ENCODE data around the gene NRN1L. TPM values are rescaled to one million over a fixed set of nuclear protein-coding genes. Genes with fewer than 3 reads are reported as not detected.

The NRN1L gene
- total and polyA plus RNA-seq, 4 donors = 1.5 to 3.2 (median 2.1) TPM; not detected in 1

- 86 to 93% methylated on average over 10 of the region's 10 CpGs for WGBS, 2 donors
- DNase-seq = no peak
- H3K4me1 ChIP-seq (ENCODE audit: control insufficient read depth in 1 of 2, insufficient read depth in 2 of 2, low read length in 2 of 2) = no peaks in the 10 kb centered on the region
- H3K36me3 ChIP-seq (ENCODE audit: control insufficient read depth in 1 of 2, insufficient read depth in 2 of 2, low read length in 1 of 2) = peaks cover 0 to 2% of the 10 kb centered on the region in 2 donors
- H3K4me3 ChIP-seq (ENCODE audit: low read length in 2 of 2) = no peak overlapping the region
- no peaks in the 10 kb centered on the region for H3K9me3 ChIP-seq (ENCODE audit: control insufficient read depth, low read length)
- H3K27ac ChIP-seq (ENCODE audit: low read depth in 1 of 2, low read length in 2 of 2) = no peak overlapping the region
- H3K27me3 ChIP-seq (ENCODE audit: control insufficient read depth in 1 of 2, insufficient read depth in 2 of 2, low read length in 1 of 2) = no peaks in the 10 kb centered on the region
- no peak for ATAC-seq (ENCODE audit: low FRiP score)
- intact Hi-C loops (cut with DNase I) = no loop called here
Observed at GRCh38 chr16:67924140-67924906, 39.6 kb downstream of the NRN1L start.

GRCh38 chr16:67926181-67926750, 41.6 kb downstream of the NRN1L start:
- DNase-seq (peak in 1 of 2 donors; percentile 72), ATAC-seq (ENCODE audit: low FRiP score) (no peak)
- H3K4me3 ChIP-seq (ENCODE audit: low read length in 2 of 2) = no peak overlapping the region
- H3K36me3 ChIP-seq (ENCODE audit: control insufficient read depth in 1 of 2, insufficient read depth in 2 of 2, low read length in 1 of 2) = peaks cover 0 to 2% of the 10 kb centered on the region in 2 donors
- 9 to 10% methylated on average over 13 of the region's 13 CpGs for WGBS, 2 donors
- no peaks in the 10 kb centered on the region for H3K9me3 ChIP-seq (ENCODE audit: control insufficient read depth, low read length)
- intact Hi-C loops (cut with DNase I) = no loop called here
- H3K27ac ChIP-seq (ENCODE audit: low read depth in 1 of 2, low read length in 2 of 2) = peak overlapping the region in 1 of 2 donors; percentile 41
- H3K27me3 ChIP-seq (ENCODE audit: control insufficient read depth in 1 of 2, insufficient read depth in 2 of 2, low read length in 1 of 2) = no peaks in the 10 kb centered on the region
- no peaks in the 10 kb centered on the region for H3K4me1 ChIP-seq (ENCODE audit: control insufficient read depth in 1 of 2, insufficient read depth in 2 of 2, low read length in 2 of 2)

DNA sequence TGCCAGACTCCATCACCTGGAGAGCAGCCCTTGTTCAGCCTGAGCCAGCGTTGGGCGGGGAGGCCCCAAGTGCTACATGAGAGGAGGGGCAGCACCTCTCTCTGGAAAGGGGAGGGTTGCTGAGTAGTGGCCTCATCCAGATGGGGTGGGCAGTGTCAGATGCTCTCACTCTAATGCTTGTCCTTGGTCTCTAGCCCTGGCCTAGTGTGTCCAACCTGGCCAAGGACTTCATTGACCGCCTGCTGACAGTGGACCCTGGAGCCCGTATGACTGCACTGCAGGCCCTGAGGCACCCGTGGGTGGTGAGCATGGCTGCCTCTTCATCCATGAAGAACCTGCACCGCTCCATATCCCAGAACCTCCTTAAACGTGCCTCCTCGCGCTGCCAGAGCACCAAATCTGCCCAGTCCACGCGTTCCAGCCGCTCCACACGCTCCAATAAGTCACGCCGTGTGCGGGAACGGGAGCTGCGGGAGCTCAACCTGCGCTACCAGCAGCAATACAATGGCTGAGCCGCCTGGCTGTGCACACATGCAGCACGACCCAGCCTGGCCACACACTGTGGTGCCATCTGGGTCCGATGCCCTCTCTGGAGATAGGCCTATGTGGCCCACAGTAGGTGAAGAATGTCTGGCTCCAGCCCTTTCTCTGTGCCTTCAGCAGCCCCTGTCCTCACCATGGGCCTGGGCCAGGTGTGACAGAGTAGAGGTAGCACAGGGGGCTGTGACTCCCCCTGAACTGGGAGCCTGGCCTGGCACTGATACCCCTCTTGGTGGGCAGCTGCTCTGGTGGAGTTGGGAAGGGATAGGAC, 42.7 kb downstream of the NRN1L start:
- peaks cover 0 to 2% of the 10 kb centered on the region in 2 donors for H3K36me3 ChIP-seq (ENCODE audit: control insufficient read depth in 1 of 2, insufficient read depth in 2 of 2, low read length in 1 of 2)
- peak in 1 of 2 donors; percentile 70 for DNase-seq
- no peaks in the 10 kb centered on the region for H3K4me1 ChIP-seq (ENCODE audit: control insufficient read depth in 1 of 2, insufficient read depth in 2 of 2, low read length in 2 of 2)
- 90 to 92% methylated on average over 22 of the region's 22 CpGs for WGBS, 2 donors
- no peaks in the 10 kb centered on the region for H3K27me3 ChIP-seq (ENCODE audit: control insufficient read depth in 1 of 2, insufficient read depth in 2 of 2, low read length in 1 of 2)
- intact Hi-C loops (cut with DNase I) = loop anchor here in 1 of 2 donors (1.0 kb wide), 1 partner anchor 43 kb away; the partner anchor contains the start of gene NRN1L
- no peaks in the 10 kb centered on the region for H3K9me3 ChIP-seq (ENCODE audit: control insufficient read depth, low read length)
- H3K27ac ChIP-seq (ENCODE audit: low read depth in 1 of 2, low read length in 2 of 2) = no peak overlapping the region
- no peak for ATAC-seq (ENCODE audit: low FRiP score)
- no peak overlapping the region for H3K4me3 ChIP-seq (ENCODE audit: low read length in 2 of 2)

DNA sequence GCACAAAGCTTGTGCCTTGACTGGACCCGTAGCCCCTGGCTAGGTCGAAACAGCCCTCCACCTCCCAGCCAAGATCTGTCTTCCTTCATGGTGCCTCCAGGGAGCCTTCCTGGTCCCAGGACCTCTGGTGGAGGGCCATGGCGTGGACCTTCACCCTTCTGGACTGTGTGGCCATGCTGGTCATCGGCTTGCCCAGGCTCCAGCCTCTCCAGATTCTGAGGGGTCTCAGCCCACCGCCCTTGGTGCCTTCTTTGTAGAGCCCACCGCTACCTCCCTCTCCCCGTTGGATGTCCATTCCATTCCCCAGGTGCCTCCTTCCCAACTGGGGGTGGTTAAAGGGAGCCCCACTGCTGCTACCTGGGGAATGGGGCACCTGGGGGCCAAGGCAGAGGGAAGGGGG, 43.5 kb downstream of the NRN1L start:
- Histone ChIP-seq H3K27me3 (ENCODE audit: control insufficient read depth in 1 of 2, insufficient read depth in 2 of 2, low read length in 1 of 2) (no peaks in the 10 kb centered on the region), H3K9me3 (ENCODE audit: control insufficient read depth, low read length) (no peaks in the 10 kb centered on the region), H3K4me3 (ENCODE audit: low read length in 2 of 2) (no peak overlapping the region), H3K36me3 (ENCODE audit: control insufficient read depth in 1 of 2, insufficient read depth in 2 of 2, low read length in 1 of 2) (peaks cover 0 to 2% of the 10 kb centered on the region in 2 donors), H3K27ac (ENCODE audit: low read depth in 1 of 2, low read length in 2 of 2) (no peak overlapping the region), H3K4me1 (ENCODE audit: control insufficient read depth in 1 of 2, insufficient read depth in 2 of 2, low read length in 2 of 2) (no peaks in the 10 kb centered on the region)
- DNase-seq = peak in 1 of 2 donors; percentile 26
- 78 to 88% methylated on average over 7 of the region's 7 CpGs for WGBS, 2 donors
- intact Hi-C loops (cut with DNase I) = loop anchor here (1.0 to 2.0 kb wide), 3 partner anchors 44 to 113 kb away; partner anchors contain the start of gene NRN1L (in 1 of the 2)
- no peak for ATAC-seq (ENCODE audit: low FRiP score)

GRCh38 chr16:67928561-67929364, 44.1 kb downstream of the NRN1L start:
- no peaks in the 10 kb centered on the region for H3K27me3 ChIP-seq (ENCODE audit: control insufficient read depth in 1 of 2, insufficient read depth in 2 of 2, low read length in 1 of 2)
- no peak overlapping the region for H3K27ac ChIP-seq (ENCODE audit: low read depth in 1 of 2, low read length in 2 of 2)
- no peaks in the 10 kb centered on the region for H3K9me3 ChIP-seq (ENCODE audit: control insufficient read depth, low read length)
- no peak overlapping the region for H3K4me3 ChIP-seq (ENCODE audit: low read length in 2 of 2)
- H3K4me1 ChIP-seq (ENCODE audit: control insufficient read depth in 1 of 2, insufficient read depth in 2 of 2, low read length in 2 of 2) = no peaks in the 10 kb centered on the region
- DNase-seq (peak; percentile 77 to 90), ATAC-seq (ENCODE audit: low FRiP score) (peak; percentile 78)
- intact Hi-C loops (cut with DNase I) = loop anchor here (1.0 to 2.0 kb wide), 3 partner anchors 44 to 114 kb away; partner anchors contain the start of gene NRN1L (in 1 of the 2)
- WGBS, 2 donors = 47 to 50% methylated on average over 16 of the region's 16 CpGs
- H3K36me3 ChIP-seq (ENCODE audit: control insufficient read depth in 1 of 2, insufficient read depth in 2 of 2, low read length in 1 of 2) = peaks cover 0 to 2% of the 10 kb centered on the region in 2 donors

GRCh38 chr16:67930191-67930590, 45.5 kb downstream of the NRN1L start:
- peak in 1 of 2 donors; percentile 30 for DNase-seq
- no peak for ATAC-seq (ENCODE audit: low FRiP score)
- Histone ChIP-seq H3K9me3 (ENCODE audit: control insufficient read depth, low read length) (no peaks in the 10 kb centered on the region), H3K4me1 (ENCODE audit: control insufficient read depth in 1 of 2, insufficient read depth in 2 of 2, low read length in 2 of 2) (no peaks in the 10 kb centered on the region), H3K4me3 (ENCODE audit: low read length in 2 of 2) (no peak overlapping the region), H3K36me3 (ENCODE audit: control insufficient read depth in 1 of 2, insufficient read depth in 2 of 2, low read length in 1 of 2) (peaks cover 0 to 2% of the 10 kb centered on the region in 2 donors), H3K27me3 (ENCODE audit: control insufficient read depth in 1 of 2, insufficient read depth in 2 of 2, low read length in 1 of 2) (no peaks in the 10 kb centered on the region), H3K27ac (ENCODE audit: low read depth in 1 of 2, low read length in 2 of 2) (no peak overlapping the region)
- 88 to 90% methylated on average over 14 of the region's 14 CpGs for WGBS, 2 donors
- intact Hi-C loops (cut with DNase I) = no loop called here

DNA sequence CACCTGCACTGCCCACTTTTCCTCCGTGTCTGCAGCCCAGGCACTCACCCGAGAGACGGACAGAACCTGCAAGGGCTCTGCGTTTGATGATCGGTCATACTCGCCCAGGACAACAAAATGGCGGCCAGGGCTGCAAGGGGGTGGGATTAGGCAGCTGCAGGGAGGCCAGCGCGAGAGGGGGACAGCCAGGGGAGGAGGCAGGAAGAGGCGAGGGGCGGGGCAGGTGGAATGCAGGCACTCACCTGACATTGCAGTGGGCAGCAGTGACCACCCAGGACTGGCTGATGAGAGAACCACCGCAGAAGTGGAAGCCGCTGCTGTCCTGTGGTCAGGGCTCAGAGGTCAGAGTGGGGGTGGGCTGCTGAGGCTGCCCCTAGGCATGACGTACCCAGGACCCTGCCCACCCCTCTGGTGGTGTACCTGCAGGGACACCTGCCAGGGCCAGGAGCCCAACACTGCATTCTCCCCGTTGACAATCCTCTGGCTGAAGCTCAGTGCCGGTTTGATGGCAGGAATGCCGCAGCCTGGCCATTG, 46.1 kb downstream of the NRN1L start:
- Histone ChIP-seq H3K9me3 (ENCODE audit: control insufficient read depth, low read length) (no peaks in the 10 kb centered on the region), H3K27me3 (ENCODE audit: control insufficient read depth in 1 of 2, insufficient read depth in 2 of 2, low read length in 1 of 2) (no peaks in the 10 kb centered on the region), H3K36me3 (ENCODE audit: control insufficient read depth in 1 of 2, insufficient read depth in 2 of 2, low read length in 1 of 2) (peaks cover 0 to 2% of the 10 kb centered on the region in 2 donors), H3K27ac (ENCODE audit: low read depth in 1 of 2, low read length in 2 of 2) (no peak overlapping the region), H3K4me1 (ENCODE audit: control insufficient read depth in 1 of 2, insufficient read depth in 2 of 2, low read length in 2 of 2) (no peaks in the 10 kb centered on the region), H3K4me3 (ENCODE audit: low read length in 2 of 2) (no peak overlapping the region)
- no peak for ATAC-seq (ENCODE audit: low FRiP score)
- intact Hi-C loops (cut with DNase I) = no loop called here
- WGBS, 2 donors = 90 to 91% methylated on average over 14 to 17 of the region's 17 CpGs
- DNase-seq = peak in 1 of 2 donors; percentile 42
